ENCODE measurements around the gene SNRK. TPM values are rescaled to one million over a fixed set of nuclear protein-coding genes. Genes with fewer than 3 reads are reported as not detected.

Gene SNRK
- total RNA-seq, 2 experiments from 2014 or later: 55.5 to 55.7 TPM

DNA sequence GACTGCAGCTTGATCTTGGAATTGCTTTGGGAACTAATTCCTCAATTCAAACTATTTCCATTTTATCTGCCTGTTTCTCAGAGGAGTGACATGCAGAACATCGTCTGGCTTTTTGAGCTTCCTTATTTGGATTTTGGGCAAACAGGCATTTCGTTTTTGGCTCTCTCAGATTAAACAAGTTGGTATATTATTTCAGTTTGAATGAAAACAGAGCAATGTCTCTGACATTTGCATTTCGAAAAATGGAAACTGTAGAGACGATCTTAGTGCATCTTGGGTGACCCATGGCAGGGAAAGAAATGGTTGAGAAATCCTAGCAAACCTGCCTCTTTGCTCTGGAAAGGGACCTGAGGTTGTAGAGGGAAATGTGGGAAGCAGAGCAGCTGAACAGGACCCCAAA, 33.0 kb upstream of the SNRK start:
- H3K27me3 Mint-ChIP-seq (ENCODE audit: low read depth): peaks cover 2% of the 10 kb centered on the region
- no peak overlapping the region for H3K4me3 Mint-ChIP-seq
- H3K36me3 Mint-ChIP-seq (ENCODE audit: low read depth): no peaks in the 10 kb centered on the region
- H3K27ac Mint-ChIP-seq: no peak overlapping the region
- ATAC-seq (no peak), DNase-seq (no peak)
- peaks cover 11% of the 10 kb centered on the region for H3K4me1 Mint-ChIP-seq (ENCODE audit: low read depth)
- ChIA-PET POLR2A (no interaction called here), CTCF (interaction anchor here (0.6 kb wide), 1 partner anchor 311 kb away, joined by 3 read pairs; no protein-coding TSS in a partner anchor)
- H3K9me3 Mint-ChIP-seq (ENCODE audit: insufficient read depth): no peaks in the 10 kb centered on the region

DNA sequence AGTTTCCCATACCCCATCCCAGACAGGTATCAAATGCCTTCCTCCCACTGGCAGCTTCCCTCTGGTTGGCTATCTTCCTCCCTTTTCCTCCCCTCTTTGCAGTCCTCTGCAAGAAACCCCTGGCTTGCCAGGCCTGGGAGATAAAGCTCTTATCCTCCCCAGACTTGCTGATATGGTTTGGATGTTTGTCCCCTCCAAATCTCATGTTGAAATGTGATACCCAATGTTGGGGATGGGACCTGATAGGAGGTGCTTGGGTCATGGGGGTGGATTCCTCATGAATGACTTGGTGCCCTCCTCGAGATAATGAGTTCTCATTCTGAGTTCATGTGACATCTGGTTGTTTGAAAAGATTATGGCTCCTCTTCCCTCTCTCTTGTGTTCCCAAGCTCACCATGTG, 32.2 kb upstream of the SNRK start:
- no peak overlapping the region for H3K27ac Mint-ChIP-seq
- CTCF ChIA-PET: interaction anchor here (1.6 kb wide), 1 partner anchor 13 kb away, joined by 4 read pairs; no protein-coding TSS in a partner anchor

DNA sequence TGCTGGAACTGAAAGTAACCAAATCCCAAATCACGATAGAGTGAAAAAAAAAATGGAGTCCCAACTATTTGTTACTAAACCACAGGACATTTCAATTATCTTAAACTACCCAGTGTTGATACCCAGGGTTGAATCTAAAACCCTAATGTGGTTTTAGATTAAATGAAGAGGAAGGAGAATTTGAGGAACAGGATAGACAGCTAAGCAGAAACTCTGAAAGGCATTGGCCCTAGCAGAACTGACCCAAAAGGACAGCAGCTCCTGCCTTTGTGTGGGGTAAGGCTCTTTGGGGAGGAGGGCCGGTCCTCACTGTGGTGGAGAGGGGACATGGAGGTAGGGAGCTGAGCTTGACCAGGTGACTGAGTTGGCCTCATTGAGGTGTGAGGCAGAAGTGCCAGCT, 30.7 kb upstream of the SNRK start:
- no peaks in the 10 kb centered on the region for H3K36me3 Mint-ChIP-seq (ENCODE audit: low read depth)
- ATAC-seq: no peak
- no peaks in the 10 kb centered on the region for H3K9me3 Mint-ChIP-seq (ENCODE audit: insufficient read depth)
- H3K27ac Mint-ChIP-seq: no peak overlapping the region
- DNase-seq: no peak
- peaks cover 11% of the 10 kb centered on the region for H3K4me1 Mint-ChIP-seq (ENCODE audit: low read depth)
- H3K27me3 Mint-ChIP-seq (ENCODE audit: low read depth): peaks cover 2% of the 10 kb centered on the region
- ChIA-PET POLR2A (no interaction called here), CTCF (interaction anchor here (0.6 to 1.6 kb wide), 4 partner anchors 11 to 84 kb away, joined by 3 to 4 read pairs (median 3); no protein-coding TSS in a partner anchor)
- H3K4me3 Mint-ChIP-seq: no peak overlapping the region

More for the DNA sequence above, 32.2 kb upstream of the SNRK start:
- Mint-ChIP-seq H3K4me3 (no peak overlapping the region), H3K4me1 (ENCODE audit: low read depth) (peaks cover 11% of the 10 kb centered on the region), H3K27me3 (ENCODE audit: low read depth) (peaks cover 2% of the 10 kb centered on the region), H3K9me3 (ENCODE audit: insufficient read depth) (no peaks in the 10 kb centered on the region), H3K36me3 (ENCODE audit: low read depth) (no peaks in the 10 kb centered on the region)
- ATAC-seq (no peak), DNase-seq (no peak)
- POLR2A ChIA-PET: interaction anchor here (1.0 kb wide), 1 partner anchor 15 kb away, joined by 3 read pairs; no protein-coding TSS in a partner anchor

DNA sequence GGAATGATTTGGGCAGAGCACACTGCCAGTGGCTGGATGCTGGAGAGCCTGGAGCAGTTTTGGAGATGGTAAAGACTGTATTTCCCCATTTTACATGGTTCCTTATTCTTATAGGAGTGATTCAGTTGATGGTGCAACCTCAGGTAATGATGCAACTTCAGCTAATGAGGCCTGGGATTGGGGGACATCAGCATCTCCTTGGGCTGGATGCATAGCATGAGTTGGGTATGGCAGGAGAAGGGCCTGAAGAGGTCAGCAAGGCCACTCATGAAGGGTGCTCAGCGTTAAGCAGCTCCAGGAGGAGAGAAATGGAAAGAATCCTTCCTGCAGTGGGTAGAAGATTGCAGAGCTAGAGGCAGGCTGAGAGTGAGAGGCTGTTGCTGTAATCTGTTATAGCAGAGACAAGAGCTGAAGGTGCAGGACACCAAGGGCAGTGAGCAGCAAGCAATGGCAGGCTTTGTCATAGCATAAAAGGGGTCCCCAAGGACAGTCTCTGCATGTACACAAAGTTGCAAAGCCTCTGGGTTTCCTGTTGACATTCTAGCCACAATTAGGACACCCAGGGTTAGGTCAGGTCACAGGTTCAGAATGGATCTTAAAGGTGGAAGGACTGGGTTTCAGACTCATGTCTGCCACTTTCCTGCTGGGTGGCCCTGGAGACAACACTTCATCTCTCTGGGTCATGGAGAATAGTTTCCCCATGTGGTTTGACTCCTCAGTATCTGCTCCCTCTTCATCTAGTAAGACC, 29.5 kb upstream of the SNRK start:
- no peaks in the 10 kb centered on the region for H3K36me3 Mint-ChIP-seq (ENCODE audit: low read depth)
- ChIA-PET CTCF (interaction anchor here (0.7 to 1.6 kb wide), 6 partner anchors 13 to 95 kb away, joined by 3 to 5 read pairs (median 3); partner anchors contain the start of gene SNRK), POLR2A (interaction anchor here (1.1 to 1.4 kb wide), 2 partner anchors 12 to 29 kb away, joined by 3 to 4 read pairs; partner anchors contain the start of gene SNRK)
- H3K27me3 Mint-ChIP-seq (ENCODE audit: low read depth): peaks cover 2% of the 10 kb centered on the region
- H3K4me3 Mint-ChIP-seq: no peak overlapping the region
- DNase-seq: peak; percentile 15
- H3K27ac Mint-ChIP-seq: no peak overlapping the region
- no peaks in the 10 kb centered on the region for H3K9me3 Mint-ChIP-seq (ENCODE audit: insufficient read depth)
- H3K4me1 Mint-ChIP-seq (ENCODE audit: low read depth): peaks cover 11% of the 10 kb centered on the region
- ATAC-seq: no peak

DNA sequence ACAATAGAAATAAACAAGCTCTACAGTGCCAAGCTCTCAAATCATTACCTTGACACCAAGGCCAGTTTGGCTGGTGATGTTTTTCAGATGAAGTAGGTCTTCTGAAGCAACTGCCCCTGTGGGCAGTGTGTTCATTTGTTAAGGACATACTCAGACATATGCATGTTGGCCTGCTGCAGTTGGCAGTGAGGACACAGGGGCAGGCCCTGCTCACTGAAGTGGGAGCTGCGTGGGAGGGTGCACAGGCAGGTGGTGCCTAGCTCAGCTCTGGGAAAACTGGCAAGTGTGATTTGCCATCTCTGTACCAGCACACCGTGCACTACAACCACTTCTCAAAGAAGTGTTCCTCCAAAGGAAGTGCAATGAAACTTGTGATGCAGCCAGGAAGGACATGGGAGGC, 28.5 kb upstream of the SNRK start:
- ATAC-seq: no peak
- H3K9me3 Mint-ChIP-seq (ENCODE audit: insufficient read depth): no peaks in the 10 kb centered on the region
- POLR2A ChIA-PET: no interaction called here
- H3K27me3 Mint-ChIP-seq (ENCODE audit: low read depth): no peaks in the 10 kb centered on the region
- CTCF ChIA-PET: interaction anchor here (1.0 kb wide), 1 partner anchor 28 kb away, joined by 5 read pairs; the partner anchor contains the start of gene SNRK
- H3K4me1 Mint-ChIP-seq (ENCODE audit: low read depth): peaks cover 11% of the 10 kb centered on the region
- H3K27ac Mint-ChIP-seq: no peak overlapping the region
- no peak overlapping the region for H3K4me3 Mint-ChIP-seq
- no peak for DNase-seq
- no peaks in the 10 kb centered on the region for H3K36me3 Mint-ChIP-seq (ENCODE audit: low read depth)

DNA sequence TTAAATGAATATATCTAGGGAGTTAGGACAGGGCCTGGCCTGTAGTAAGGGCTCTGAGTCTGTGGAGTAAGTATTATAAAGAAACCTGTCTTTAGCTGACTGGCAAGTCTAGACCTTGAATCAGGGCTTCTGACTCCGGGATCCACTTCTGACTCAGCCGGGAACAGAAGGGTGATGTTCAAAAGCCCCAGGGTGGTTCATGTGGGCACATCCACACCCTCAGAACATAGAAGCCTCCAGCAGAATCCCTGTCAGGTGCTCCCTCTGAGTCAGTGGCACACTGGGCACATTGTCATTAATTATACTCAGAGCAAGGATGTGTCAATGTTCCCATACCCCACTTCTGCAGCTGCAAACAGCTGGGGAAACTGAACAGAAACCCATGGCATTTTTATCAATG, 26.7 kb upstream of the SNRK start:
- Mint-ChIP-seq H3K4me1 (ENCODE audit: low read depth) (peaks cover 11% of the 10 kb centered on the region), H3K27ac (no peak overlapping the region), H3K9me3 (ENCODE audit: insufficient read depth) (no peaks in the 10 kb centered on the region), H3K36me3 (ENCODE audit: low read depth) (no peaks in the 10 kb centered on the region), H3K27me3 (ENCODE audit: low read depth) (no peaks in the 10 kb centered on the region), H3K4me3 (no peak overlapping the region)
- DNase-seq (peak; percentile 17), ATAC-seq (no peak)
- ChIA-PET POLR2A (no interaction called here), CTCF (interaction anchor here (1.5 kb wide), 1 partner anchor 509 kb away, joined by 3 read pairs; no protein-coding TSS in a partner anchor)

DNA sequence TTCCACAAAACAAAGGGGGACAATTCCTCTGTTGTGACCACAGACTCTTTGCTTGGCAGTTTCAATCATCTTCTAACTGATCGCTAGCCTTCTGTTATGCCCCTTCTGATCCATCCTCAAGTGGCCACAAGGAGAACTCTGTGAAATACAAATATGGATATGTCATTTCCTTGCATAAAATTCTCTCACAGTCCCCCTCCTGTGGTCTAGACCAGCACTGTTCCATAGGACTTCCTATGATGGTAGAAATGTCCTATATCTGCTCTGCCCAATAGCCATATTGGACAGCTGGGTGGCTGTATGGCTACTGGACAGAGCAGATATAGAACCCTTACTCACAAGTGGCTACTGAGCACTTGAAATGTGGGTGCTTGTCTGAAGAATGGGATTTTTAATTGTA, 25.9 kb upstream of the SNRK start:
- DNase-seq (no peak), ATAC-seq (no peak)
- Mint-ChIP-seq H3K36me3 (ENCODE audit: low read depth) (no peaks in the 10 kb centered on the region), H3K9me3 (ENCODE audit: insufficient read depth) (no peaks in the 10 kb centered on the region), H3K4me3 (no peak overlapping the region), H3K4me1 (ENCODE audit: low read depth) (peaks cover 11% of the 10 kb centered on the region), H3K27me3 (ENCODE audit: low read depth) (no peaks in the 10 kb centered on the region), H3K27ac (no peak overlapping the region)
- ChIA-PET POLR2A (no interaction called here), CTCF (interaction anchor here (1.5 kb wide), 1 partner anchor 508 kb away, joined by 3 read pairs; no protein-coding TSS in a partner anchor)

DNA sequence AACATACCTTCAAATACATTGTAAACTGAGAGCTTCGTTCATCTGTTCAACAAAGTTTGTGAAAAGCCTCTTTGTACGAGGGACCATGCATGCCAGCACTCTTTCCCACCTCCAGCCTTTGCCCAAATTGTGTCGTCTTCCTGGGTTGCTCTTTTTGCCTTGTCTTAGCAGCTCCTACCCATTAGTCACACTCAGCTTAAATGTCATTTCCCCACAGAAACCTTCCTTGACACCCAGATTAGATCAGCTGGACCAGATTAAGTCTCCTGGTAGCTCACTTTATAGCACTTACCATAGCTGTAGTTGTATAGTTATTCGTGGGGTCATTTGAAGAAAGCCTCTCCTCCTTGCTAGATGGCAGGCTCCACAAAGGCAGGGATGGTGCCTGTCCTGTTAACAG, 24.1 kb upstream of the SNRK start:
- ATAC-seq (no peak), DNase-seq (no peak)
- H3K36me3 Mint-ChIP-seq (ENCODE audit: low read depth): no peaks in the 10 kb centered on the region
- CTCF ChIA-PET: no interaction called here
- no peak overlapping the region for H3K4me3 Mint-ChIP-seq
- H3K27ac Mint-ChIP-seq: no peak overlapping the region
- no peaks in the 10 kb centered on the region for H3K27me3 Mint-ChIP-seq (ENCODE audit: low read depth)
- POLR2A ChIA-PET: interaction anchor here (0.6 kb wide), 1 partner anchor 1208 kb away, joined by 3 read pairs; no protein-coding TSS in a partner anchor
- H3K4me1 Mint-ChIP-seq (ENCODE audit: low read depth): peaks cover 3% of the 10 kb centered on the region
- H3K9me3 Mint-ChIP-seq (ENCODE audit: insufficient read depth): no peaks in the 10 kb centered on the region

DNA sequence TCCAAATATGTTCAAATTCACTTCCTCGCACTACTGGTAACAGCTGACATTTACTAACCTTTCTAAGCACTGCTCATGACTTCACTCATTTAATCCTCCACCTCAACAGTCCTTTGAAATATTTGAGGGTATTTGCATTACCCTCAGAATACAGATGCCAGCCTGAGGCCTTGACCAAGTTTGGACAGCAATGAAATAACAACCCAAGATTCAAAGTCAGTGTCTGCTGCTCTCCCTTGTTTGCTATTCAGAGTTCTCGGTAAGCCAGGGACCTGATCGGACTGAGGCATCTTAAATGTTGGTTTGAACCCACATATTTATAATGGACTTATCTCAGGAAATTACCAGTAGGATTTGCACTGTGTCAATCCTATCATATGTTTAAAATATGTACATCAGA, 19.9 kb upstream of the SNRK start:
- Mint-ChIP-seq H3K9me3 (ENCODE audit: insufficient read depth) (no peaks in the 10 kb centered on the region), H3K27ac (no peak overlapping the region), H3K4me3 (no peak overlapping the region), H3K4me1 (ENCODE audit: low read depth) (no peaks in the 10 kb centered on the region), H3K27me3 (ENCODE audit: low read depth) (no peaks in the 10 kb centered on the region), H3K36me3 (ENCODE audit: low read depth) (no peaks in the 10 kb centered on the region)
- ATAC-seq (no peak), DNase-seq (no peak)
- ChIA-PET POLR2A (no interaction called here), CTCF (interaction anchor here (1.5 to 1.7 kb wide), 2 partner anchors 11 to 105 kb away, joined by 4 to 9 read pairs; no protein-coding TSS in a partner anchor)

DNA sequence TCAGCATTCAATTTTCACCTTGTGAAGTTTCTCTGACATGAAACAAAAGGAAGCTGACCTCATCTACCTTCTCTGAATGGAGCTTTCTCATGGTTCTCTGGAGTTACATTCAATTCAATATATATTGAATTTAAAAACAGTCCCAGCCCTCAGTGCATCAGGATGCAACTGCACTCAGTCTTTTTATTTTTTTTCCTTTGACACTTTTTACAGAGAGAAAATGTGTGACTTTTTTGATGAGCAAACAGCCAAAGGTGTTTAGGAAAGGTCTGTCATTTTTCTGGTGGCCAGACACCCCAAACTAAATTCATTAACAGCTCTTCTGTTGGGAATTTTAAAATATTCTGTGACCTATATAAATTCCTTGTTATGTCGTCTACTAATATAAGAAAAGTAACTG, 19.3 kb upstream of the SNRK start:
- H3K27ac Mint-ChIP-seq: no peak overlapping the region
- no peaks in the 10 kb centered on the region for H3K27me3 Mint-ChIP-seq (ENCODE audit: low read depth)
- DNase-seq (no peak), ATAC-seq (no peak)
- H3K36me3 Mint-ChIP-seq (ENCODE audit: low read depth): no peaks in the 10 kb centered on the region
- ChIA-PET POLR2A (no interaction called here), CTCF (interaction anchor here (1.5 to 1.7 kb wide), 2 partner anchors 12 to 105 kb away, joined by 4 to 9 read pairs; no protein-coding TSS in a partner anchor)
- no peaks in the 10 kb centered on the region for H3K9me3 Mint-ChIP-seq (ENCODE audit: insufficient read depth)
- H3K4me1 Mint-ChIP-seq (ENCODE audit: low read depth): no peaks in the 10 kb centered on the region
- H3K4me3 Mint-ChIP-seq: no peak overlapping the region

DNA sequence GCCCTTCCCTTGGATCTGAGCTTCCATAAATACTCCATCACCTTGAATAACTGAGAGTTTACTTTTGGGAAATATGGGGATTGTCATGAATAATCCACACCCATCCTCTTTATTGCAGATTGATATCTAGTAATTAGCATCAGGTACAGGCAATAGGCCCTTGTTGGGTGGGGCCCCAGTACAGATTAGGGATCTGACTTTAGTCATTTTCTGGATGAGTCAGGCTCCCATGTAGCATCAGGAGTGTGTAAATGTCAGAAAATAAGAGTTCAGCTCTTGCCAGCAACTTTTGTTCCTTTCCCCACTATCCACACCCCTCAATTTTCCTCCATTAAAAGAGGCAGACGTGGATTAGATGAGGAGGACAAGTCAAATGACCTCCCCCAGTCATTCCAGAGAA, 17.7 kb upstream of the SNRK start:
- no peak overlapping the region for H3K4me3 Mint-ChIP-seq
- H3K27me3 Mint-ChIP-seq (ENCODE audit: low read depth): no peaks in the 10 kb centered on the region
- no peak for ATAC-seq
- no peak for DNase-seq
- no peaks in the 10 kb centered on the region for H3K9me3 Mint-ChIP-seq (ENCODE audit: insufficient read depth)
- POLR2A ChIA-PET: no interaction called here
- no peak overlapping the region for H3K27ac Mint-ChIP-seq
- H3K36me3 Mint-ChIP-seq (ENCODE audit: low read depth): no peaks in the 10 kb centered on the region
- CTCF ChIA-PET: interaction anchor here (1.4 to 1.5 kb wide), 2 partner anchors 16 to 234 kb away, joined by 3 to 6 read pairs; no protein-coding TSS in a partner anchor
- no peaks in the 10 kb centered on the region for H3K4me1 Mint-ChIP-seq (ENCODE audit: low read depth)

DNA sequence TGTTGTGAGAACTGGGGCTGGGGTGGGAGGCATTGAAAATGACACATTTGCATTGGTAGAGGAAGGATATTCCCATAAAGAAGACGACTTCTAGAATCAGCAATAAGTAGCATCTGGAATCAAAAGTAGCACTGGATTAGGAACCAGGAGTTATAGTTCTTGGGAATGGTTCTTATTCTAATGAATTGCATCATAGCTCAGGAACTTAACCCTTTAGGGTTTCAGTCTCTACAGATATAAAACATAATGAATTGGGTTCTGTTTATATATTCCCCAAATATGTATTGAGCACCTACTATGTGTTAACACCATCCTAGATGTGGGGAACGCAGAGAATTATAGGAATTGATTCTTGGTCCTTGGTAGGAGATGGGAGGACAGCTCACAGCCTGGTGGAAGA, 16.3 kb upstream of the SNRK start:
- ATAC-seq (no peak), DNase-seq (peak; percentile 12)
- Mint-ChIP-seq H3K4me3 (no peak overlapping the region), H3K36me3 (ENCODE audit: low read depth) (no peaks in the 10 kb centered on the region), H3K27me3 (ENCODE audit: low read depth) (no peaks in the 10 kb centered on the region), H3K4me1 (ENCODE audit: low read depth) (no peaks in the 10 kb centered on the region), H3K9me3 (ENCODE audit: insufficient read depth) (no peaks in the 10 kb centered on the region), H3K27ac (no peak overlapping the region)
- ChIA-PET CTCF (no interaction called here), POLR2A (interaction anchor here (1.2 kb wide), 1 partner anchor 16 kb away, joined by 3 read pairs; no protein-coding TSS in a partner anchor)

Measured in activated CD8-positive, alpha-beta T cell treated with anti-CD3 and anti-CD28 coated beads, Interleukin-2, amount 10 ng/mL, durations not matched to agents 7 days and 5 days (primary cell).